Muscle layer of colon (tissue), 2 donors: Measurements from ENCODE around the gene EFCAB9.
A peak's percentile ranks its signal among the peaks of the same experiment; 100 is the strongest.

ENCODE experiments used
- H3K27ac ChIP-seq: one replicate; pipeline ENCODE4 v1.7.0; 2013; ENCODE audit warnings: low read depth, mild to moderate bottlenecking, low read length, moderate library complexity
- H3K27me3 ChIP-seq, 2 donors: one replicate each; pipeline ENCODE4 v1.7.0; 2013; ENCODE audit warnings: low read length in 2 of 2, mild to moderate bottlenecking in 2 of 2; ENCODE audit not compliant: insufficient read depth in 2 of 2, control insufficient read depth in 1 of 2
- H3K36me3 ChIP-seq: one replicate; pipeline ENCODE4 v1.7.0; 2013; ENCODE audit warnings: mild to moderate bottlenecking, low read length; ENCODE audit not compliant: insufficient read depth
- H3K4me1 ChIP-seq: one replicate; pipeline ENCODE4 v1.7.0; 2013; ENCODE audit warnings: mild to moderate bottlenecking, low read length; ENCODE audit not compliant: insufficient read depth
- H3K4me3 ChIP-seq, 2 donors: one replicate each; pipeline ENCODE4 v1.7.0; 2013; ENCODE audit warnings: low read length in 2 of 2, low read depth in 1 of 2, mild to moderate bottlenecking in 1 of 2, moderate library complexity in 1 of 2
- H3K9ac ChIP-seq: one replicate; pipeline ENCODE4 v1.7.0; 2013; ENCODE audit warnings: low read length
- H3K9me3 ChIP-seq: one replicate; pipeline ENCODE4 v1.7.0; 2013; ENCODE audit warnings: mild to moderate bottlenecking, low read length
- donor health status: abdominal sarcoma.
- donor health status: Adenocarcinoma of cecum.

Gene EFCAB9

DNA sequence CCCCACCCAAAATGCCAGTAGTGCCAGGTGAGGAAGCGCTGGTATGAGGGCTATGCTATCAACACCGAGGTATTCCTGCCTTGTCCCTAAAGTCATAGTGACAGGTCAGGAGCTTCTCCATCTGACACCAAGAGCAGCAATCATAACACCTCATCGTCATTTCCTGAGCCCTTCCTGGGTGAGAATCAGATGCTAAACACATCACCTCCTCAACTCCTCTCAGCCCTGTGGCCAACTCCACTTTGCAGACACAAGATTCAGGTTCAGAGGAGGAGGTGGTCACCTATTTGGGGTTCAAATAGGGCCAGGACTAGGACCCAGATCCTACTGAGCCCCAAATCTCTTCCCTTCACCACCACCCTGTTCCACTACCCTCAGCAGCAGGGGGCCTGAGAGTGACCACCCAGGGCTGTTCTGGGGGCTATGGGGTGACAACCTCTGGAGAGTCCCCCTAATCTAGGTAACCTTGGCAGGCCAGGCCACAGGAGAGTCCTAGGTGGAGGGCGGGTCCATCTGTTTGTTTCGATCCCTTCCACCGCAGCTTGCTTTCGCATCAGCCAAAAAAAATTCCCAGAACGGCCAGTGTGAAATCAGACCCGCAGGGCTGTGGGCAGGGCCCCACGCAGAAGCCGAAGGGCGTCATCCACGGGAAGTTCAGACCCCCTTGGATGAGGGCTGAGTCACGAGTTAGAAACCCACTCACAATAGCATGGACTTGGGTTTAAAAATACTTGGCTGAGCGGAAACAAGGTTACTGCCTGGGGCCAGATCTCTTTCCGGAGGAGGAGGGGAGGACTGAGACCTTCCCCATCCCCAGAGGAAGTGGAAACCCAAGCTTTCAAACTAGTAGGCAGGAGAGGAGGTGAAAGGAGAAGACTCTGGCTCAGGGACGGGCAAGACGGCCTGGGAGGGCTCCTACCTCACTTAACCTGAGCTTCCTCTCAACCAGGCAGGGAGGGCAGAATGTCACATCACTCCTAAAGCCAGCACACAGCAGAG is 14.7 kb upstream of the EFCAB9 start:
- Histone ChIP-seq H3K27me3 (no peaks in the 10 kb centered on the region), H3K9me3 (no peaks in the 10 kb centered on the region), H3K9ac (no peak overlapping the region), H3K4me3 (no peak overlapping the region), H3K36me3 (no peaks in the 10 kb centered on the region), H3K27ac (no peak overlapping the region), H3K4me1 (no peaks in the 10 kb centered on the region)

- no peak overlapping the region for H3K27ac ChIP-seq
- no peak overlapping the region for H3K4me3 ChIP-seq
- H3K4me1 ChIP-seq, result no peaks in the 10 kb centered on the region
- H3K9me3 ChIP-seq, result no peaks in the 10 kb centered on the region
- no peaks in the 10 kb centered on the region for H3K36me3 ChIP-seq
- H3K9ac ChIP-seq, result no peak overlapping the region
- H3K27me3 ChIP-seq, result no peaks in the 10 kb centered on the region
Measured at GRCh38 chr5:172180936-172181335, 13.0 kb upstream of the EFCAB9 start.

GRCh38 chr5:172182291-172182690 is 11.7 kb upstream of the EFCAB9 start:
- H3K27me3 ChIP-seq, result no peaks in the 10 kb centered on the region
- no peak overlapping the region for H3K9ac ChIP-seq
- H3K36me3 ChIP-seq, result no peaks in the 10 kb centered on the region
- H3K27ac ChIP-seq, result no peak overlapping the region
- no peaks in the 10 kb centered on the region for H3K9me3 ChIP-seq
- H3K4me3 ChIP-seq, result no peak overlapping the region
- peaks cover 10% of the 10 kb centered on the region for H3K4me1 ChIP-seq

GRCh38 chr5:172183881-172184280 is 10.1 kb upstream of the EFCAB9 start:
- Histone ChIP-seq H3K27me3 (no peaks in the 10 kb centered on the region), H3K4me1 (peaks cover 10% of the 10 kb centered on the region), H3K4me3 (no peak overlapping the region), H3K9ac (no peak overlapping the region), H3K27ac (no peak overlapping the region), H3K36me3 (no peaks in the 10 kb centered on the region), H3K9me3 (no peaks in the 10 kb centered on the region)

- Histone ChIP-seq H3K9ac (no peak overlapping the region), H3K27me3 (no peaks in the 10 kb centered on the region), H3K4me1 (peaks cover 15% of the 10 kb centered on the region), H3K9me3 (no peaks in the 10 kb centered on the region), H3K36me3 (no peaks in the 10 kb centered on the region), H3K27ac (no peak overlapping the region), H3K4me3 (no peak overlapping the region)
Measured at GRCh38 chr5:172185096-172185461, 8.9 kb upstream of the EFCAB9 start.

DNA sequence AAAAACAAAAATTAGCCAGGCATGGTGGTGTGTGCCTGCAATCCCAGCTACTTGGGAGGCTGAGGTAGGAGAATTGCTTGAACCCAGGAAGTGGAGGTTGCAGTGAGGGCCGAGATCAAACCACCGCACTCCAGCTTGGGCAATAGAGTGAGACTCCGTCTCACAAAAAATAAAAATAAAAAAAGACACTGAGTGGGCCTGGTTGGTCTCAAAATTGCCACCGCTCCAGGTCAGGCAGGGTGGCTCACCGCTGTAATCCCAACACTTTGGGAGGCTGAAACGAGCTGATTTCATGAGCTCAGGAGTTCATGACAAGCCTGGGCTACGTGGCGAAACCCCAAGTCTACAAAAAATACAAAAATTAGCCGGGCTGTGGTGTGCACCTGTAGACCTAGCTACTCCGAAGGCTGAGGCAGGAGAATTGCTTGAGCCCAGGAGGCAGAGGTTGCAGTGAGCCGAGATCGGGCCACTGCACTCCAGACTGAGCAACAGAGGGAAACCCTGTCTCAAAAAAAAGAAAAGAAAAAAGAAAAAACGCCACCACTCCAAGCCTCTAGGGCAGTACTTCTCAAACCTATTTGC is 7.8 kb upstream of the EFCAB9 start:
- Histone ChIP-seq H3K27me3 (no peaks in the 10 kb centered on the region), H3K4me3 (peak overlapping the region in 1 of 2 donors; percentile 87), H3K4me1 (peaks cover 15% of the 10 kb centered on the region), H3K36me3 (no peaks in the 10 kb centered on the region), H3K9me3 (no peaks in the 10 kb centered on the region), H3K27ac (peak overlapping the region; percentile 83), H3K9ac (no peak overlapping the region)

DNA sequence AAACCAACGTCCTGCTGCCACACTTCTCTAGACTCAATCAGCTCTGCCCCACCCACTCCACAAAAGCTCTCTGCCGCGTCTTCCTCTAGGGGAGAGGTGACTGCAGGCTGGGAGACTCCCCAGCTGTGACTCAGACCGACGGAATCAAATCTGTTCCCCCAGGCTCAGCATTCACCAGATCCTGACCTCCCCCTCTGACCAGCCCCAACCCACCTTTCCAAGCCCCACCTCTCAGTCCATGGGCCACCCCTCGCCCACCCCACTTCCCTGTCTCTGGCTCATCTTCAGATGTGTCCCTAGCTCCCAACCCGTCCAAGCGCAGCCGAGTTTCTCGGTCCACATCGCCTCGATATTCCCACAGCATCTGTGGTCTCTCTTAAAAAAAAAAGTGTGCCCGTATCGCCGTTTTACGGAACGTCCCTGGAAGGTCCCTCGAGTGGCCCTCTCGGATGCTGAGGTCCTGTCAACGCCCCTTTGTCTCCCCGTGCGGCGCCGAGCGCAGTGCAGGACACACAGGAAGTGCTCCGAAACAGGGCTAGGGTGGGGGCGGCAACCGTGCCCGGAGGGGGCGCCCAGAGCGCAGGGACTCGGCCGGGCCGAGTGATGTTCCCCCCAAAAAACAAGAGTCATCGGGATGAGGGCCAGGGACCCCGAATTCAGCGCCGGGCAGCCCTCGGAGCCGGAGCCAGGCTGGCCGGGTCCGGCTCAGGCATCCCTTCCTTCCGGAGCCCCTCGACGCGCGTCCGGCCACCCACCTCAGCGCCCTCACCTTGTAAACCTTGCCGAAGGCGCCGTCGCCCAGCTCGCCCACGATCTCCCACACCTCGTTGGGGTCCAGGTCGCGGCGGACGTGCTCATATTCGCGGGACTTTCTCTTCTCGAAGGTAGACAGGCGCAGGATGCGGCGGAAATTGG is 6.6 kb upstream of the EFCAB9 start:
- H3K27me3 ChIP-seq, result no peaks in the 10 kb centered on the region

DNA sequence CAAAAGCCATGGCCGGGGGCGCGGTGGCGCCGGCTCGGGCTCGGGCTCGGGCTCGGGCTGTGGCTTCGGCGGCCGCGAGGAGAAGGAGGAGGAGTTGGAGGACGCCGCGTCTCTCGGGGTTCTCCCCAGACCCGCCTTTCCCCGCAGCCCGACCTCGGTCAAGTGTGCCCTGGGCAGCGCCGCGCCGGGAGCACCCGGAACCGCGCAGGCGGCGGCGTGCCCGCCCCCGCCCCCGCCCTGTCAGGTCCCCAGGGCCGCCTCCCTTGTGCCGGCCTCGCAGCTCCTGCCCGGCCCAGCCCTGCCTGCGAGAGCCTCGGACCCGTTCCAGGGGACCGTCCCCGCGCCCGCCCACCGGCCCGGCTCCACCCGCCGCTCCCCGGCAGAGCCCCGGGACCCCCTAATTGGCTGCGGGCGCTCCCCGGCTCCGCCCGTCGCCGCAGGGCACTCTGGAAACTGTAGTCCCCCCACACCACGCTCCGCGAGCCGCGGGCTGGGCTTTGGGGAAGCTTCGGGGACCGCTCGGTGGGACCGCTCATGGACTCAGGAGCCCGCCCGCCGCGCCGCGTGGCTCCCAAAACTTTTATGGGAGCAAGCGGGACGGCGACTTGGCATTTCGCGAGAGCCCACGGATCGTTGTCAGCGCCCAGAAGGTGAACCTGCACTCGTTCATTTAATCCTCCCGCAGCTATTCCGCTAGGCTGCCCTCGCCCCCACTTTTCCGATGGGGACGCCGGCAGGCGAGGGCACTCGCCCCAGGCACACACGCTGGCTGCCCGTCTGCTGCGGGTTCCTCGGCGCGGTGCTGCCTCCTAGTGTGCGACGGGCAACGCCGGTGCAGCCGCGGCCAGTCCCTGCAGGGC is 5.7 kb upstream of the EFCAB9 start, which contains the start of gene STK10:
STK10 (minus strand) TSS at position 192 of the 860 bp plus-strand sequence; CDS start at position 10, 182 bp downstream.
- Histone ChIP-seq H3K27ac (peak within 1 kb of the TSS; percentile 83), H3K4me3 (peak within 1 kb of the TSS; percentile 87 to 94), H3K36me3 (no peaks in the 10 kb centered on the region), H3K9me3 (no peaks in the 10 kb centered on the region), H3K27me3 (no peaks in the 10 kb centered on the region), H3K4me1 (peaks cover 15% of the 10 kb centered on the region), H3K9ac (peak within 1 kb of the TSS; percentile 70)

More for the DNA sequence above, 6.6 kb upstream of the EFCAB9 start:
- peak overlapping the region; percentile 87 to 94 for H3K4me3 ChIP-seq
- H3K27ac ChIP-seq, result peak overlapping the region; percentile 83
- peak overlapping the region; percentile 70 for H3K9ac ChIP-seq
- no peaks in the 10 kb centered on the region for H3K36me3 ChIP-seq
- H3K4me1 ChIP-seq, result peaks cover 15% of the 10 kb centered on the region
- H3K9me3 ChIP-seq, result no peaks in the 10 kb centered on the region

GRCh38 chr5:172188893-172189692 is 4.9 kb upstream of the EFCAB9 start:
- H3K27ac ChIP-seq, result no peak overlapping the region
- H3K36me3 ChIP-seq, result no peaks in the 10 kb centered on the region
- H3K27me3 ChIP-seq, result no peaks in the 10 kb centered on the region
- no peaks in the 10 kb centered on the region for H3K9me3 ChIP-seq
- H3K9ac ChIP-seq, result no peak overlapping the region
- peaks cover 15% of the 10 kb centered on the region for H3K4me1 ChIP-seq
- H3K4me3 ChIP-seq, result peak overlapping the region in 1 of 2 donors; percentile 94
